D721Med (cell line): ENCODE results near the gene TCP11L2.

ENCODE experiments used
- DNase-seq: peaks from one replicate; pipeline ENCODE4 v3.0.0; 2011; ENCODE audit warnings: low spot score; ENCODE audit not compliant: insufficient read length
- FAIRE-seq: peaks from 2 replicates; lab custom pipeline; 2011; peaks lifted over from hg19 to GRCh38; lab: Jason Lieb, UNC
- TF ChIP-seq, protein P1 (sequence below): IDR thresholded peaks from 2 replicates; pipeline ENCODE4 v1.5.1; 2012; ENCODE audit warnings: mild to moderate bottlenecking, control low read depth; ENCODE audit not compliant: insufficient read depth; ENCODE audit errors: missing control alignments

TCP11L2 gene

DNA sequence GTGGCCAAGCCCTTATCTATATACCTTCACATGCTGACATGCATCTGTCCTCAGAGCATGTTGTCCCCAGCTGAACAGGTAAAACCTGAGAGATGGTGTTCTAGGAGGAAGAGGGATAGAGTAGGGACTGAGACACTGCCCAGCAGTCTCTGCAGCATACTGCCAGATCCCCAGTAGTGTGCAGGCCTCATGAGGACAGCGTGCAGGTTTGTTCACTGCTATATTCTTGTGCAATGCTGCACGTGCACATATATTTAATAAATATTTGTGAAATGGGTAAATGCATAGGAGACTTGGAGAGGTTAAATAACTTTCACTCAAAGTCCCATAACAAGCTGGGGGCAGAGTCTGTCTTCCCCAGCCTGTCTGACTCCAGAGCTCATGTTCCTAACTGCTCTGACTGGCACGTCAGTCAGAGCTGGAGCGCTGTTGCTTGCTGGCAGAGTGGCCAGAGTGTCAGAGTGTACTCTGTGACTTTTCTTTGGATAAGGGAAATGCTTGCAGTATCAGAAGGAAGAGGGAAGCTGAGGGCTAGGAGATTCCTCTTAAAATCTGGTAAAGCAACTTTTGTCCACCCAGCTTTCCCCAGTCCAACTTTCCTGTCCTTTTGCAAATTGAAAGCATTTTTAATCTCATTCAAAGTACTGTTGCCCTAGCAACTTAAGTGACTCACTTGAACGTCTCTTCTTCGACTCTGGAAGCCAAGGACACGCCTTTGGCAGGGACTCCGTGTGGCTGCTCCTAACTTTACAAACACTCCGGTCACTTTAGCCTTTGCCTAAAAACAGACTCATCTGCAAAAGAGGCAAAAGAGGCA, 40.1 kb downstream of the TCP11L2 start:
- no peak for FAIRE-seq
- TF ChIP-seq, protein P1, sequence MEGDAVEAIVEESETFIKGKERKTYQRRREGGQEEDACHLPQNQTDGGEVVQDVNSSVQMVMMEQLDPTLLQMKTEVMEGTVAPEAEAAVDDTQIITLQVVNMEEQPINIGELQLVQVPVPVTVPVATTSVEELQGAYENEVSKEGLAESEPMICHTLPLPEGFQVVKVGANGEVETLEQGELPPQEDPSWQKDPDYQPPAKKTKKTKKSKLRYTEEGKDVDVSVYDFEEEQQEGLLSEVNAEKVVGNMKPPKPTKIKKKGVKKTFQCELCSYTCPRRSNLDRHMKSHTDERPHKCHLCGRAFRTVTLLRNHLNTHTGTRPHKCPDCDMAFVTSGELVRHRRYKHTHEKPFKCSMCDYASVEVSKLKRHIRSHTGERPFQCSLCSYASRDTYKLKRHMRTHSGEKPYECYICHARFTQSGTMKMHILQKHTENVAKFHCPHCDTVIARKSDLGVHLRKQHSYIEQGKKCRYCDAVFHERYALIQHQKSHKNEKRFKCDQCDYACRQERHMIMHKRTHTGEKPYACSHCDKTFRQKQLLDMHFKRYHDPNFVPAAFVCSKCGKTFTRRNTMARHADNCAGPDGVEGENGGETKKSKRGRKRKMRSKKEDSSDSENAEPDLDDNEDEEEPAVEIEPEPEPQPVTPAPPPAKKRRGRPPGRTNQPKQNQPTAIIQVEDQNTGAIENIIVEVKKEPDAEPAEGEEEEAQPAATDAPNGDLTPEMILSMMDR: no peak
- DNase-seq: no peak

- FAIRE-seq (no peak), DNase-seq (no peak)
- TF ChIP-seq, protein P1: no peak
These were observed 40.6 kb downstream of the TCP11L2 start for GRCh38 chr12:106343214-106343528.

DNA sequence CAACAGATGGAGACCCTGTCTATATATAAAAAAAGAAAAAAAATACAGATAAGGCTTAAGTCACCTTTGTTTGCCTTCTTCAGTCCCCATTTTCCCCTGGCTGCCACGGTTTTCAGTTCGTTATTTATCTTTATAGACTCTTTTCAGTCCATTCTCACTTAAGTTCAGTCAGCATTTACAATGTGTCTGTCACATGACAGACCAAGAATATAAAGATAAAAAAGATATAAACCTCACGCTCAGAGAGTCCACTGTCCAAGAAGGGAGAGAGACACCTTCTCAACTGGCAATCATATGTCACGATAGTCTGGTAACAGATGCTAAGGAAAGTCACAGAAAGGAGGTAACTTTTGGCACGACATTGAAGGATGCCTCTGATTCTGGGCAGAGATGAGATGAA, 41.6 kb downstream of the TCP11L2 start:
- DNase-seq (no peak), FAIRE-seq (no peak)
- TF ChIP-seq, protein P1: no peak

DNA sequence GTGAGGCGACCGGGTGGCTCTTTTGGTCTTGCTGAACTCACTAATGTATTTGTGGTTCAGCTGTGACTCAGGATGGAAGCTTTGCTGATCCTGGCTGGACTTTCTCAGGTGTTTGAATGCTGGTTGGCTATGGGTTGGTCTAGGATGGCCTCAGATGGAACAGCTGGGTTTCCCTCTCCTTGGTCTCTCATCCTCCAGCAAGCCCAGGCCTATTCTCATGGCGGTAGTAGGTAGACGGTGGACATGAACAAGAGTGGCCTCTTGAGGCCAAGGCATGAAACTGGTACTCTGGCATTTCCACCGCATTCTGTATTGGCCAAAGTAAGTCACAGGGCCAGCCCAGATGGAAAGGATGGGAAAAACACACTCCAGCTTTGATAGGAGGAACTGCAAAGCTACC, 43.2 kb downstream of the TCP11L2 start:
- DNase-seq: no peak
- TF ChIP-seq, protein P1: peak; percentile 39
- no peak for FAIRE-seq

GRCh38 chr12:106348411-106348810, 45.9 kb downstream of the TCP11L2 start:
- TF ChIP-seq, protein P1: no peak
- no peak for FAIRE-seq

DNA sequence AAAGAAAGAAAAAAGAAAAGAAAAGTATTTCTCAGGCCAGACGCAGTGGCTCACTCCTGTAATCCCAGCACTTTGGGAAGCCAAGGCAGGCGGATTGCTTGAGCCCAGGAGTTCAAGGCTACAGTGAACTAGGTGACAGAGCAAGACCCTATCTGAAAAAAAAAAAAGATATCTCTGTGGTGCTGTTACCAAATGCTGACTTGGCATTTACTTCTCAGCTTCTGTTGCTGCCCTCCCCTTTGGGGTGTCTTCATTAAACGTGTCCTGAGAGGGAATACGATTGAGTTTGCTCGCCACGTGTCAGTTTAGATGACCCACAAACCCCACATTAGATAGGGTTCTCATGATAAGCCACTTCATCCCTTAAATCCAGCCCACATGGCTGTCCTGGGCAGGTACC, 50.6 kb downstream of the TCP11L2 start:
- no peak for FAIRE-seq
- TF ChIP-seq, protein P1: no peak
- DNase-seq: no peak

More at GRCh38 chr12:106348411-106348810, 45.9 kb downstream of the TCP11L2 start:
- DNase-seq: no peak

GRCh38 chr12:106357549-106358395, 55.2 kb downstream of the TCP11L2 start, which contains the start of gene POLR3B:
TSS of gene POLR3B (plus strand) at chr12:106357748. CDS start at chr12:106357880, 132 bp downstream.
- FAIRE-seq (no peak), DNase-seq (peak; percentile 88)
- TF ChIP-seq, protein P1: peak; percentile 90
